Measurements from ENCODE around the gene STON2.
A peak's percentile ranks its signal among the peaks of the same experiment; 100 is the strongest.

STON2 gene

GRCh38 chr14:81331229-81332021 is 68.7 kb downstream of the STON2 start:
- no peak for DNase-seq

- DNase-seq = no peak
Observed at GRCh38 chr14:81330619-81331122, 69.5 kb downstream of the STON2 start.

- DNase-seq = no peak
Observed at GRCh38 chr14:81329640-81330381, 70.3 kb downstream of the STON2 start.

GRCh38 chr14:81326451-81326850 is 73.7 kb downstream of the STON2 start:
- no peak for DNase-seq

GRCh38 chr14:81324011-81324410 is 76.1 kb downstream of the STON2 start:
- no peak for DNase-seq

DNA sequence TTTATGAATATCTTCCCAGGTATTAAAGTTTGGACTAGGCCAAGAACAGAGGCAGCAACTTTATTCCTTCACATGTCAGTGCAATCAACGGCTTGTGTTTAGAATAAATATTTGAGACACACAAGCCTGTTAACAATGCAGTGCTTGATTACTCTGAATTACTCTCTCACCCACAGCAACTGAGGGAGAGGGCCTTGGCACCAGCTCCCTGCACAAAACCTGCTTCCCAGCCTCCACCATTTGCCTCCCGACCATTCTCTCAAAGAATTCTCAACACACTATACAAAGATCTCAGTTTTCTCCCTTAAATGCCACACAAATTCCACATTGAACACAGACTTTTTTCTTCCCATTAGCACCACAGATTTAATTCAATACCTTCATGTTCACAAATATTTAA is 77.0 kb downstream of the STON2 start:
- no peak for DNase-seq

GRCh38 chr14:81319946-81320345 is 80.2 kb downstream of the STON2 start:
- no peak for DNase-seq

GRCh38 chr14:81319314-81319713 is 80.8 kb downstream of the STON2 start:
- DNase-seq = no peak

- no peak for DNase-seq
Observed at GRCh38 chr14:81315341-81315740, 84.8 kb downstream of the STON2 start.

DNA sequence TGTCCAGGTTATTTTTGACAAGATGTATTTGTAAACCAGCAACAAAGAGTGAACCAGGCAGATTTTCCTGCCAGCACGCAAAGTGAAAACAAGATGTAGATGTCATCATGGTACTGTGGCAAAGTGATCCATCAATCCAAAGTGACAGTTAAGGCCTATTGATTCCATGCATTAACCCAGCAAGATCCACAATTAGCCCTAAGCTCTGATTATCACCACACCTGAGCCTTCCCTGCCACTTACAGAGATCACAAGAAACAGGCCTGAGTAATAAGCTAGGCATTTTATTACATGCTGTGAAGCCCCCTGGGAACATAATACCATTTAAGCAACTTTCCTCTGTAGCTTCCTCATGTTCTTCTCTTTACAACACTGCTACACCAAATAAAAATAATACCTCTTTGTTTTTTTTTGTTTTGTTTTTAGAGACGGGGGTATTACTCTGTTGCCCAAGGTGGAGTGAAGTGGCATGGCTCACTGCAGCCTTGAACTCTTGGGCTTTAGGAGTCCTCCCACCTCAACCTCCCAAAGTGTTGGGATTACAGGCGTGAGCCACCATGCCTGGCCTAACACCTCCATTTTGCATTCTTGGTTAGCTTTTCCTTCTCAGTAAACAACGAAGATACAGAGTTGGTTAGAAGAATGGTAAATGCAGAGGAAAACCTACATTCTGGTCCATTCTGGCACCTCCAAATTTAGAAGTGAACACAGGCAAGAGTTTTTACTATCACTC is 85.5 kb downstream of the STON2 start:
- no peak for DNase-seq

GRCh38 chr14:81313775-81314429 is 86.2 kb downstream of the STON2 start:
- DNase-seq = peak; percentile 41 to 63

DNA sequence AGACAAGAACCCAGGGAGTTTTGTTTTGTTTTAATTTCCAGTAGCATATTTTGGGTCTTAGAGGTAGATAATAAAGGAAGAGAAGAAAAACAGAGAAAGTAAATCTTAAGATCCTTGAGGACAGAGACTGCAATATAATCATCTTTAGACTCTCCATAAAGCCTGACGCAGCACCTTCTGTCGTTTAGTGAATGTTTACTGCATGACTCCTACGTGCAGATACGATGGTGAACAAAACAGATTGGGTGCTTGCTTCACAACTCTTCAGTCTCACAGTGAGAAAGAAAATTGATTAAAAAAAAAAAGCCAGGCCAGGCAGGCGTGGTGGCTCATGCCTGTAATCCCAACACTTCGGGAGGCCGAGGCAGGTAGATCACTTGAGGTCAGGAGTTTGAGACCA is 86.9 kb downstream of the STON2 start:
- DNase-seq = no peak

- no peak for DNase-seq
Observed at GRCh38 chr14:81312289-81312876, 87.7 kb downstream of the STON2 start.

- DNase-seq = peak; percentile 42 to 44
Observed at GRCh38 chr14:81311778-81312177, 88.3 kb downstream of the STON2 start.

DNA sequence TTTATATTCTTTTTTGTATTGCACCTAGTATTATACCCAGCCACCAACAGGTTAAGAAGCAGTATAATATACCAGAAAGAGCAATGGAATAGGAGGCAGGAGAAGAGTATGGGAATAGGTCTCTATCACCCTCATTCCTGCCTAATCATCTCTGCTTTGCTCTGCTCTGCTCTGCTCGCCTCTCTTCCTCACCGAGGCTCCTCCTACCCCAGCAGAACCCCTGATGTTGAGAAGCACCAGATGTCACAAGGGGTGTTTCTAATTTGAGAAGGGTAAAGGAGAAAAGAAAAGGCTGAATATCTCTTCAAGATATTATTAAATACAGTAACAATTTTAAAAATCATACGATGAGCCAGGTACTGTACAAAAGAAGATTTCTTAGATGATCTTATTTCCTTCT is 89.0 kb downstream of the STON2 start:
- no peak for DNase-seq

- no peak for DNase-seq
Observed at GRCh38 chr14:81310606-81311005, 89.5 kb downstream of the STON2 start.

GRCh38 chr14:81309511-81309910 is 90.6 kb downstream of the STON2 start:
- no peak for DNase-seq

- DNase-seq = no peak
Observed at GRCh38 chr14:81305743-81306142, 94.4 kb downstream of the STON2 start.

GRCh38 chr14:81305065-81305464 is 95.1 kb downstream of the STON2 start:
- DNase-seq = no peak

DNA sequence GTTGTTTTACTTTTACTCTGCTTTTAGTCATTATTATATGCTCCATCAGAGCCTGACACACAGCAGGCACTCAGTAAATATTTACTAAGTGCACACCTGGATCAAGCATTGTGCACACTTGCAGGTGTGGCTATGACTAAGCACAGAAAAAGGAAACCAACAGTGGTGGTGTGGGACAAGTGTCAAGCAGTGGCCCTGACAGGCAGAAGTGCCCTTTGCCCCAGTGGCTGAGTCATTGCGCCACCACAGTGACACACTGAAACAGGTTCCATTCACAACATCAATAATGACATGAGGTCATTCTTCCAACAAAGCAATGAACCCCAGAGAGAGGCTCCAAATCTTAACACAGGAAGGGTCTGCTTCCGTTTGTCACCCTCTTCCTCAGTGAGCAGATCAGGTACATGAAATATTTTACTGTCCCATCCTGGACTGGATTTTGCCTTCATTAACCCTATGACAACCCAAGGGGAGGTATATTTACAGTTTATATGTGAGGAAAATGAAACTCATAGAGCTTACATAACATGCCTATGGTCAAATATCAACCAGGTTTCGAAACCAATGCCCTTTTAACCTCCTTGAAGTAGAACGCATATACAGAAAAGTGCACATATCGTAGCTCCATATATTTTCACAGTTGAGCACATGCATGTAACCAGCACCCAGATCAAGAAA is 96.7 kb downstream of the STON2 start:
- DNase-seq = peak; percentile 48 to 72

DNA sequence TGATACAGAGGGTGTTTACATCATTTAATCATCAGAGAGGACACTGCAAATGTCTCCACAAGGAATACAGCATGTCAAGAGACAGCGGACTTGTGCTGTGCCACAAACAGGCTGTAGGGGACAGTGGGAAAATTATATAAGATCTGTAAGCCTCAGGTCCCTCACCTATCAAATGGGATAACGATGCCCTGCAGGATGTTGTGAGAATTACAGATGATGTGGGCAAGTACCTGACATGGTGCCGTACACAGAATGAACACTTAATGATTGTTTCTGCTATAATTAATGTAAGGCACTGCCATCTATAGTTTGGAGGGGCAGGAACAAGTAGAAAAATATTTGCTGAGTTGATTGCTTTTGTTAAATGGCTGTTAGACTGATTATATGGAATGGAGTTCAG is 97.5 kb downstream of the STON2 start:
- no peak for DNase-seq

GRCh38 chr14:81301813-81302212 is 98.3 kb downstream of the STON2 start:
- DNase-seq = no peak

Measured in inflammatory macrophage treated with lipopolysaccharide for 1 hour (primary cell).